ENCODE measurements around the gene HBE1.
"Not testable (repeated sequence)": the region's sequence is repeated elsewhere in the genome, so short reads cannot be mapped to it uniquely, and the experiment has no call there.

HBE1 gene

DNA sequence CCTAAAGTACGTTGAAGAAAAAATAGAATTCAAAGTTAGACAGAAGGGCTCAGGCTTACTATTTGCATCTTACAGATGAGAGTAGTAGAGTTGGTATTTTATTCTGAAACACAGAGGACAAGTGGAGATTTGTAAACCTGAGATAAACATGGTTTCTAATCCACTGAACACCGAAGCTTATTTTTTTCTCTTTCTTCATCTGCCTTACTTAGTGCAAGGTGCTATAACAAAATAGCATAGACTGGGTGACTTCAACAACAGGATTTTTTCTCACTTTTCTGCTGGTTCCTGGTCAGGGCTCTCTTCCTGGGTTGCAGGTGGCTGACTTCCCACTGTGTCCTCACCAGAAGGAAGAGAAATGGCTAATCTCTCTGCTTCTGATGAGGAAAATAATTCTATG is 18.0 kb downstream of the HBE1 start:
- no peak for TF ChIP-seq CTCF (IDR thresholded peaks at IDR 0.05; ENCODE audit: low read depth, low read length)
- no peak for DNase-seq (ENCODE audit: extremely low read depth, low read depth)

GRCh38 chr11:5250543-5251204 is 19.1 kb downstream of the HBE1 start:
- no peak for DNase-seq (ENCODE audit: extremely low read depth, low read depth)
- TF ChIP-seq CTCF (IDR thresholded peaks at IDR 0.05; ENCODE audit: low read depth, low read length), result no peak

DNA sequence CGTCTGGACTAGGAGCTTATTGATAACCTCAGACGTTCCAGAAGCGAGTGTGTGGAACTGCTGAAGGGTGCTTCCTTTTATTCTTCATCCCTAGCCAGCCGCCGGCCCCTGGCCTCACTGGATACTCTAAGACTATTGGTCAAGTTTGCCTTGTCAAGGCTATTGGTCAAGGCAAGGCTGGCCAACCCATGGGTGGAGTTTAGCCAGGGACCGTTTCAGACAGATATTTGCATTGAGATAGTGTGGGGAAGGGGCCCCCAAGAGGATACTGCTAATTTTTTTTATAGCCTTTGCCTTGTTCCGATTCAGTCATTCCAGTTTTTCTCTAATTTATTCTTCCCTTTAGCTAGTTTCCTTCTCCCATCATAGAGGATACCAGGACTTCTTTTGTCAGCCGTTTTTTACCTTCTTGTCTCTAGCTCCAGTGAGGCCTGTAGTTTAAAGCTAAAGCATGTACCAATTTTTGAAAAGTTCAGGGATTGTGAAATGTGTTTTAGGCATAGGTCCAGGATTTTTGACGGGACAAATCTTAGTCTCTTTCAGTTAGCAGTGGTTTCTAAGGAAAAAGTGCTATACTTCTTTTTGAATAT is 19.8 kb downstream of the HBE1 start, which contains the start of gene HBG1:
TSS of gene HBG1 (minus strand) at position 51 of the 590 bp plus-strand sequence. CDS start 53 bp downstream, outside the sequence.
- not testable (repeated sequence) for DNase-seq (ENCODE audit: extremely low read depth, low read depth)

DNA sequence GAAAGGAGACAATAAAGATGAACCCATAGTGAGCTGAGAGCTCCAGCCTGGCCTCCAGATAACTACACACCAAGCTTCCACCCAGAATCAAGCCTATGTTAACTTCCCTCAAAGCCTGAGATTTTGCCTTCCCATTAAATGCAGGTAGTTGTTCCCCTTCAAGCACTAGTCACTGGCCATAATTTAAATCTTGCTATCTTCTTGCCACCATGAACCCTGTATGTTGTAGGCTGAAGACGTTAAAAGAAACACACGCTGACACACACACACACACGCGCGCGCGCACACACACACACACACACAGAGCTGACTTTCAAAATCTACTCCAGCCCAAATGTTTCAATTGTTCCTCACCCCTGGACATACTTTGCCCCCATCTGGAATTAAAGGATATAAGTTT is 21.2 kb downstream of the HBE1 start:
- DNase-seq (ENCODE audit: extremely low read depth, low read depth), result not testable (repeated sequence)

GRCh38 chr11:5247472-5248192 is 22.1 kb downstream of the HBE1 start:
- DNase-seq (ENCODE audit: extremely low read depth, low read depth), result no peak
- TF ChIP-seq CTCF (IDR thresholded peaks at IDR 0.05; ENCODE audit: low read depth, low read length), result no peak

DNA sequence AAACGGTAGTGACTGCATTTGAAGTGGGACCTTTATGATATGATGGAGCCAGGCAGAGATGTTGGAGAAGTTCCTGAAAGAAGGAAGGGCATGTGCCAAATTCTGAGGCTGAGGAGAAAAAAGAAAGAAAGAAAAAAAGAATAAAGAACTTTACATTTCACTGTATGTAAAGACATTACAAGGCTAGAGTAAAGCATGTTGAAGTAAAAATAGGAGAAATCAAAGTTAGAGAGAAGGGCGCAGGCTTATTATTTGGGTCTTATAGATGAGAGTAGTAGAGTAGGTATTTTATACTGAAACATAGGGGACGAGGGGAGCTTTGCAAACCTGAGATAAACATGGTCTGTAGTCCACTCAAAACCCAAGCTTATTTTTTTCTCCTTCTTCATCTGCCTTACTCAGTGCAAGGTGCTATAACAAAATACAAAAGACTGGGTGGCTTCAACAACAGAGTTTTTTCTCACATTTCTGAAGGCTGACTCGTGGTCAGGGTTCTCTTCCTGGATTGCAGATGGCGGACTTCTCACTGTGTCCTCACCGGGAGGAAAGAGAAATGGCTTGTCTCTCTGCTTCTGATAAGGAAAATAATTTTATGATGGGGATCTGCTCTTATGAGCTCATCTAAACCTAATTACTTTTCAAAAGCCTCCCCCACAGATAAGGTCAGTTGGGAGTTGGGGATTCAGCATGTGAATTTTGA is 22.8 kb downstream of the HBE1 start:
- DNase-seq (ENCODE audit: extremely low read depth, low read depth), result no peak
- no peak for TF ChIP-seq CTCF (IDR thresholded peaks at IDR 0.05; ENCODE audit: low read depth, low read length)

GRCh38 chr11:5245155-5245554 is 24.6 kb downstream of the HBE1 start:
- no peak for DNase-seq (ENCODE audit: extremely low read depth, low read depth)

More at GRCh38 chr11:5245155-5245554, 24.6 kb downstream of the HBE1 start:
- no peak for TF ChIP-seq CTCF (IDR thresholded peaks at IDR 0.05; ENCODE audit: low read depth, low read length)
